K562 (cell line): ENCODE results near the gene PA2G4. TPM values are rescaled to one million over a fixed set of nuclear protein-coding genes. Genes with fewer than 3 reads are reported as not detected.

ENCODE experiments used
- ATAC-seq: fragments of 200-7000 bp; cut with Tn5 transposase; 3 replicates; pipeline ENCODE4 v1.9.1; 2020; ENCODE audit warnings: moderate library complexity
- BruUV-seq: library from RNA; stranded (reverse); fragments of 400-500 nt; replicated peaks from 2 replicates; lab custom pipeline; 2021; lab: Mats Ljungman, UMichigan
- CTCF ChIA-PET: fragments of 300-600 bp; formaldehyde crosslinking; extraction: SDS; loops from one replicate; lab custom pipeline; 2021; ENCODE audit warnings: low intra/inter-chr PET ratio; lab: Yijun Ruan, JAX
- POLR2A ChIA-PET: fragments of 300-600, 350-650 bp; sonication (Branson Sonifier 250); formaldehyde crosslinking; extraction: SDS; loops from one replicate; lab custom pipeline; 2021; ENCODE audit warnings: antibody characterized with exemption, inconsistent platforms; lab: Yijun Ruan, JAX
- DNase-seq, 4 experiments: peaks; one replicate each; pipeline versions ENCODE4 v3.0.0 to v3.0.0-alpha.2; 2011 to 2018; ENCODE audit warnings: low spot score in 3 of 4, mixed read lengths in 3 of 4; ENCODE audit errors: extremely low read depth in 1 of 4
- FAIRE-seq: peaks from 2 replicates; lab custom pipeline; 2011; peaks lifted over from hg19 to GRCh38; lab: Jason Lieb, UNC
- H2AFZ ChIP-seq: 2 replicates; pipeline ENCODE4 v1.6.0; 2011; ENCODE audit warnings: low read depth, low read length, control low read depth, inconsistent platforms
- H3K27ac ChIP-seq: fragments of 200-600 bp; 3 replicates; pipeline ENCODE4 v1.8.0; 2011; ENCODE audit warnings: low read depth, mild to moderate bottlenecking, control low read depth, inconsistent platforms, low read length, moderate library complexity, mixed read lengths; ENCODE audit errors: extremely low read depth
- H3K27me3 ChIP-seq, 2 experiments: fragments of 300-600 bp in 1 of 2; 2 replicates in 1 of 2; 3 replicates in 1 of 2; pipeline versions ENCODE4 v1.6.0 to v1.8.0; 2011; ENCODE audit warnings: inconsistent platforms in 2 of 2, low read length in 2 of 2, mild to moderate bottlenecking in 1 of 2, mixed read lengths in 1 of 2, moderate library complexity in 1 of 2; ENCODE audit not compliant: control insufficient read depth in 2 of 2, insufficient read depth in 2 of 2
- H3K36me3 ChIP-seq: fragments of 300-600 bp; 3 replicates; pipeline ENCODE4 v1.8.0; 2011; ENCODE audit warnings: mild to moderate bottlenecking, low read length, inconsistent platforms; ENCODE audit not compliant: control insufficient read depth, insufficient read depth
- H3K4me1 ChIP-seq, 2 experiments: fragments of 200-600 bp in 1 of 2; replicated peaks in 1 of 2; 2 replicates in 1 of 2; 3 replicates in 1 of 2; pipeline versions ENCODE4 v1.5.1 to v1.8.0; 2011; ENCODE audit warnings: inconsistent platforms in 2 of 2, low read length in 2 of 2, mild to moderate bottlenecking in 1 of 2, mixed read lengths in 1 of 2, moderate library complexity in 1 of 2; ENCODE audit not compliant: control insufficient read depth in 2 of 2, insufficient read depth in 2 of 2
- H3K4me2 ChIP-seq: 2 replicates; pipeline ENCODE4 v1.6.1; 2011; ENCODE audit warnings: low read length, control low read depth, inconsistent platforms, mixed read lengths; ENCODE audit not compliant: insufficient read depth
- H3K4me3 ChIP-seq: fragments of 200-600 bp; sonication (generic), shearing (Covaris generic); 2 replicates; pipeline ENCODE4 v1.5.1; 2016; ENCODE audit warnings: control low read depth, inconsistent platforms
- H3K79me2 ChIP-seq: fragments of 200-600 bp; 3 replicates; pipeline ENCODE4 v1.8.0; 2011; ENCODE audit warnings: low read length, inconsistent platforms; ENCODE audit not compliant: control insufficient read depth, insufficient read depth
- H3K9ac ChIP-seq, 2 experiments: 2 replicates each; pipeline versions ENCODE4 v1.6.0 to v1.6.1; 2011; ENCODE audit warnings: low read depth in 2 of 2, low read length in 2 of 2, control low read depth in 1 of 2, inconsistent platforms in 1 of 2, mild to moderate bottlenecking in 1 of 2, mixed read lengths in 1 of 2; ENCODE audit not compliant: insufficient read depth in 1 of 2
- H3K9me1 ChIP-seq: one replicate; pipeline ENCODE4 v1.6.0; 2011; ENCODE audit warnings: inconsistent platforms, mild to moderate bottlenecking, low read length, moderate library complexity; ENCODE audit not compliant: control insufficient read depth, insufficient read depth
- H3K9me3 ChIP-seq: replicated peaks from 2 replicates; pipeline ENCODE4 v1.5.1; 2011; ENCODE audit warnings: low read depth, low read length, inconsistent platforms; ENCODE audit not compliant: control insufficient read depth, insufficient read depth
- H4K20me1 ChIP-seq: replicated peaks from 2 replicates; pipeline ENCODE4 v1.6.1; 2011; ENCODE audit warnings: low read length, inconsistent platforms, mixed read lengths; ENCODE audit not compliant: control insufficient read depth, insufficient read depth
- EZH2 ChIP-seq: IDR thresholded peaks from 2 replicates; pipeline ENCODE4 v1.6.1; 2012; ENCODE audit warnings: low read depth, mild to moderate bottlenecking, inconsistent platforms, low read length, borderline replicate concordance
- U2AF1 ChIP-seq: fragments of 200-400 bp; formaldehyde crosslinking; optimal IDR thresholded peaks from 2 replicates; pipeline ENCODE3; 2017; ENCODE audit warnings: mild to moderate bottlenecking, low read depth, low read length, moderate library complexity
- ZNF3 ChIP-seq: fragments of 250-450 bp; sonication (Bioruptor Pico); IDR thresholded peaks from 2 replicates; pipeline ENCODE4 v1.5.0; 2021; ENCODE audit warnings: mild to moderate bottlenecking, moderate library complexity
- ZSCAN29 ChIP-seq: fragments of 450-650 bp; IDR thresholded peaks from 2 replicates; pipeline ENCODE4 v1.6.1; 2017
- WGBS: fragments of 100-300 bp; shearing (Covaris generic); methylation state at CpG from one replicate; pipeline ENCODE4 v1.1.6; 2016; ENCODE audit warnings: low coverage, mixed read lengths; ENCODE audit not compliant: insufficient coverage; ENCODE audit errors: missing lambda C conversion rate; 5-methylcytosine and 5-hydroxymethylcytosine counted together
- in situ Hi-C: fragments of 300-500 bp; cut with MboI; formaldehyde crosslinking; loops from 4 replicates; pipeline ENCODE4 v1.15.0; 2018; ENCODE audit warnings: inconsistent platforms, mixed read lengths
- intact Hi-C: fragments of 100-400 bp; cut with micrococcal nuclease; formaldehyde crosslinking; loops from 2 replicates; pipeline ENCODE4 v1.14.2; 2022
- polyA plus RNA-seq, 8 experiments: library from polyadenylated mRNA; depleted of rRNA in 4 of 8; stranded (reverse) in 5 of 8; unstranded in 3 of 8; fragments of >200 nt; fragmentation: Nextera tagmentation in 2 of 8; fragmentation: Illumina TruSeq in 1 of 8; extraction: Ambion mirVana in 2 of 8; extraction: Trizol in 1 of 8; gene quantifications; 2 replicates each; pipeline versions ENCODE4 v1.2.1 to v1.2.3, GENCODE V29; 2011 to 2014; ENCODE audit warnings: inconsistent platforms in 1 of 8, missing spikeins in 1 of 8
- total RNA-seq, 7 experiments: library from RNA; depleted of rRNA in 6 of 7; stranded (reverse); fragments of >200 nt in 6 of 7; fragmentation: Illumina TruSeq in 2 of 7; extraction: Trizol in 2 of 7; gene quantifications; 2 replicates each; pipeline versions ENCODE4 v1.2.1 to v1.2.3, GENCODE V29; 2011 to 2021; ENCODE audit warnings: low replicate concordance in 1 of 7
- TF ChIP-seq, protein P1 (sequence below): fragments of 450-650 bp; IDR thresholded peaks from 2 replicates; pipeline ENCODE4 v1.7.0; 2016; ENCODE audit warnings: borderline replicate concordance
- TF ChIP-seq, protein P2 (sequence below), 2 experiments: fragments of 450-650 bp in 1 of 2; sonication (generic) in 1 of 2; formaldehyde crosslinking; conservative IDR thresholded peaks; 2 replicates each; pipeline versions ENCODE4 v1.4.0 to v1.8.1; 2020 to 2022; ENCODE audit warnings: mild to moderate bottlenecking in 1 of 2, missing genetic modification reagents in 1 of 2

PA2G4 gene
- total and polyA plus RNA-seq, 9 of the 15 experiments (the other 6 are each of a cell fraction or from before 2014, with no cell fraction given) = 230 to 925 (median 638) TPM

- CTCF ChIA-PET = no interaction called here
- Histone ChIP-seq H2AFZ (no peak overlapping the region), H3K79me2 (peaks cover 50% of the 10 kb centered on the region), H3K4me3 (no peak overlapping the region), H3K4me2 (peak overlapping the region; percentile 91), H4K20me1 (peaks cover 9% of the 10 kb centered on the region; the same call in 1 of the 2 replicates), H3K36me3 (peaks cover 28% of the 10 kb centered on the region), H3K4me1 (peaks cover 44 to 45% of the 10 kb centered on the region in 2 experiments; a peak in 4 of 5 replicates), H3K9me1 (peaks cover 2% of the 10 kb centered on the region), H3K27ac (peak overlapping the region; percentile 74), H3K9me3 (no peaks in the 10 kb centered on the region), H3K9ac (peak overlapping the region; percentile 53 to 55; a peak in 2 of 4 replicates), H3K27me3 (no peaks in the 10 kb centered on the region)
- in situ Hi-C loops (no loop called here), intact Hi-C loops (loop anchor here (5.0 kb wide), 1 partner anchor 38 kb away; the partner anchor contains the start of genes RPL41 and ZC3H10)
- WGBS = 74% methylated on average over 5 of the region's 5 CpGs
- POLR2A ChIA-PET = interaction anchor here (0.7 to 3.2 kb wide), 10 partner anchors 8 to 37 kb away, joined by 3 to 16 read pairs (median 4); partner anchors contain the start of genes SMARCC2 and ZC3H10
- ATAC-seq = no peak
- TF ChIP-seq EZH2 (no peak), U2AF1 (no peak), ZNF3 (CRISPR knock-in tag) (no peak), ZSCAN29 (peak; percentile 53; the same call in 1 of the 2 replicates)
- TF ChIP-seq, protein P1, sequence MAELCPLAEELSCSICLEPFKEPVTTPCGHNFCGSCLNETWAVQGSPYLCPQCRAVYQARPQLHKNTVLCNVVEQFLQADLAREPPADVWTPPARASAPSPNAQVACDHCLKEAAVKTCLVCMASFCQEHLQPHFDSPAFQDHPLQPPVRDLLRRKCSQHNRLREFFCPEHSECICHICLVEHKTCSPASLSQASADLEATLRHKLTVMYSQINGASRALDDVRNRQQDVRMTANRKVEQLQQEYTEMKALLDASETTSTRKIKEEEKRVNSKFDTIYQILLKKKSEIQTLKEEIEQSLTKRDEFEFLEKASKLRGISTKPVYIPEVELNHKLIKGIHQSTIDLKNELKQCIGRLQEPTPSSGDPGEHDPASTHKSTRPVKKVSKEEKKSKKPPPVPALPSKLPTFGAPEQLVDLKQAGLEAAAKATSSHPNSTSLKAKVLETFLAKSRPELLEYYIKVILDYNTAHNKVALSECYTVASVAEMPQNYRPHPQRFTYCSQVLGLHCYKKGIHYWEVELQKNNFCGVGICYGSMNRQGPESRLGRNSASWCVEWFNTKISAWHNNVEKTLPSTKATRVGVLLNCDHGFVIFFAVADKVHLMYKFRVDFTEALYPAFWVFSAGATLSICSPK = no peak
- TF ChIP-seq, protein P2, sequence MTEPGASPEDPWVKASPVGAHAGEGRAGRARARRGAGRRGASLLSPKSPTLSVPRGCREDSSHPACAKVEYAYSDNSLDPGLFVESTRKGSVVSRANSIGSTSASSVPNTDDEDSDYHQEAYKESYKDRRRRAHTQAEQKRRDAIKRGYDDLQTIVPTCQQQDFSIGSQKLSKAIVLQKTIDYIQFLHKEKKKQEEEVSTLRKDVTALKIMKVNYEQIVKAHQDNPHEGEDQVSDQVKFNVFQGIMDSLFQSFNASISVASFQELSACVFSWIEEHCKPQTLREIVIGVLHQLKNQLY (CRISPR knock-in tag; conservative IDR thresholded peaks at IDR 0.05) = no peak
- FAIRE-seq = no peak
- no TSS peak for BruUV-seq
- DNase-seq = no peak
Observed at GRCh38 chr12:56154818-56155217, 50.5 kb downstream of the PA2G4 start.
